WTC11 (cell line): ENCODE results near the gene UGGT1.

Experiments used
- CBFB ChIP-seq: sonication (generic); formaldehyde crosslinking; IDR thresholded peaks from 2 replicates; pipeline ENCODE4 v1.8.1; 2022; ENCODE audit warnings: mild to moderate bottlenecking, low read depth, missing genetic modification reagents
- GRHL2 ChIP-seq: fragments of 250-450 bp; sonication (Bioruptor Pico); IDR thresholded peaks from 2 replicates; pipeline ENCODE4 v1.8.0; 2022; ENCODE audit warnings: mild to moderate bottlenecking, moderate library complexity; ENCODE audit not compliant: insufficient replicate concordance, severe bottlenecking
- KAT7 ChIP-seq: sonication (generic); formaldehyde crosslinking; IDR thresholded peaks from 2 replicates; pipeline ENCODE4 v1.8.1; 2023; ENCODE audit warnings: missing genetic modification reagents, mild to moderate bottlenecking, borderline replicate concordance
- ZNF121 ChIP-seq: sonication (generic); formaldehyde crosslinking; IDR thresholded peaks from 2 replicates; pipeline ENCODE4 v1.8.0; 2023; ENCODE audit warnings: missing genetic modification reagents
- ZNF232 ChIP-seq: sonication (generic); formaldehyde crosslinking; IDR thresholded peaks from 2 replicates; pipeline ENCODE4 v1.8.0; 2022; ENCODE audit warnings: mild to moderate bottlenecking, missing genetic modification reagents
- TF ChIP-seq, protein P1 (sequence below): sonication (generic); formaldehyde crosslinking; IDR thresholded peaks from 2 replicates; pipeline ENCODE4 v1.8.0; 2022; ENCODE audit warnings: mild to moderate bottlenecking, missing genetic modification reagents
- TF ChIP-seq, protein P2 (sequence below): sonication (generic); formaldehyde crosslinking; IDR thresholded peaks from 2 replicates; pipeline ENCODE4 v1.8.1; 2023; ENCODE audit warnings: mild to moderate bottlenecking, missing genetic modification reagents, borderline replicate concordance
- TF ChIP-seq, protein P3 (sequence below): fragments of 200-600 bp; IDR thresholded peaks from 2 replicates; pipeline ENCODE4 v1.8.0; 2022; ENCODE audit warnings: antibody characterized with exemption
- TF ChIP-seq, protein P4 (sequence below): sonication (generic); formaldehyde crosslinking; IDR thresholded peaks from 2 replicates; pipeline ENCODE4 v1.8.0; 2023; ENCODE audit warnings: mild to moderate bottlenecking, missing genetic modification reagents
- TF ChIP-seq, protein P5 (sequence below): sonication (generic); formaldehyde crosslinking; IDR thresholded peaks from 2 replicates; pipeline ENCODE4 v1.8.1; 2022; ENCODE audit warnings: low read depth, missing genetic modification reagents, borderline replicate concordance
- TF ChIP-seq, protein P6 (sequence below): fragments of 250-450 bp; sonication (Bioruptor Pico); IDR thresholded peaks from 2 replicates; pipeline ENCODE4 v1.9.0; 2021; ENCODE audit warnings: mild to moderate bottlenecking
- TF ChIP-seq, protein P7 (sequence below): sonication (generic); formaldehyde crosslinking; IDR thresholded peaks from 2 replicates; pipeline ENCODE4 v1.8.1; 2023; ENCODE audit warnings: mild to moderate bottlenecking, moderate library complexity, missing genetic modification reagents
- TF ChIP-seq, protein P8 (sequence below): sonication (generic); formaldehyde crosslinking; IDR thresholded peaks from 2 replicates; pipeline ENCODE4 v1.8.1; 2022; ENCODE audit warnings: low read depth, mild to moderate bottlenecking, moderate library complexity, missing genetic modification reagents, borderline replicate concordance

DNA sequence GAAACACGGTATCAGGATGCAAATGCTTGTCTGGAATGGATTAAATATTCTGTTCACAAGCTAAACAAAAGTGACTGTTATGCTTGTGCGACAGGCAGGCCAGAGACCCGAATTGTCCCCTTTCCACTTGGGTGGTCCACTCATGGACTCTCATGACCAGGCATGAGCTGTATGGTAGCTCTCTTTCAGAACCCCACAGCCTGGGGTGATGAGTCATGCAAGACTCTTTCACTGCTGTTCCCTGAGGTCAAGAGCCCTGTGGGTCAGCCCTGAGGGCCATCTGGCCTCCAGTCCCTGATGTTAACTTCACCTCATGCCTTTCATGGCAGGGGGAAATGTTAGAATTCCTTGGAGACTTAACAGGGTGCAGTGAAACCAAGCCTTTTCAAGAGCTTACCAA lies 49.4 kb upstream of the UGGT1 start:
- TF ChIP-seq KAT7 (no peak), ZNF232 (no peak), GRHL2 (CRISPR knock-in tag) (no peak), ZNF121 (CRISPR knock-in tag) (no peak), CBFB (CRISPR knock-in tag) (no peak)
- TF ChIP-seq, protein P1, sequence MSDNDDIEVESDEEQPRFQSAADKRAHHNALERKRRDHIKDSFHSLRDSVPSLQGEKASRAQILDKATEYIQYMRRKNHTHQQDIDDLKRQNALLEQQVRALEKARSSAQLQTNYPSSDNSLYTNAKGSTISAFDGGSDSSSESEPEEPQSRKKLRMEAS, result no peak
- TF ChIP-seq, protein P2, sequence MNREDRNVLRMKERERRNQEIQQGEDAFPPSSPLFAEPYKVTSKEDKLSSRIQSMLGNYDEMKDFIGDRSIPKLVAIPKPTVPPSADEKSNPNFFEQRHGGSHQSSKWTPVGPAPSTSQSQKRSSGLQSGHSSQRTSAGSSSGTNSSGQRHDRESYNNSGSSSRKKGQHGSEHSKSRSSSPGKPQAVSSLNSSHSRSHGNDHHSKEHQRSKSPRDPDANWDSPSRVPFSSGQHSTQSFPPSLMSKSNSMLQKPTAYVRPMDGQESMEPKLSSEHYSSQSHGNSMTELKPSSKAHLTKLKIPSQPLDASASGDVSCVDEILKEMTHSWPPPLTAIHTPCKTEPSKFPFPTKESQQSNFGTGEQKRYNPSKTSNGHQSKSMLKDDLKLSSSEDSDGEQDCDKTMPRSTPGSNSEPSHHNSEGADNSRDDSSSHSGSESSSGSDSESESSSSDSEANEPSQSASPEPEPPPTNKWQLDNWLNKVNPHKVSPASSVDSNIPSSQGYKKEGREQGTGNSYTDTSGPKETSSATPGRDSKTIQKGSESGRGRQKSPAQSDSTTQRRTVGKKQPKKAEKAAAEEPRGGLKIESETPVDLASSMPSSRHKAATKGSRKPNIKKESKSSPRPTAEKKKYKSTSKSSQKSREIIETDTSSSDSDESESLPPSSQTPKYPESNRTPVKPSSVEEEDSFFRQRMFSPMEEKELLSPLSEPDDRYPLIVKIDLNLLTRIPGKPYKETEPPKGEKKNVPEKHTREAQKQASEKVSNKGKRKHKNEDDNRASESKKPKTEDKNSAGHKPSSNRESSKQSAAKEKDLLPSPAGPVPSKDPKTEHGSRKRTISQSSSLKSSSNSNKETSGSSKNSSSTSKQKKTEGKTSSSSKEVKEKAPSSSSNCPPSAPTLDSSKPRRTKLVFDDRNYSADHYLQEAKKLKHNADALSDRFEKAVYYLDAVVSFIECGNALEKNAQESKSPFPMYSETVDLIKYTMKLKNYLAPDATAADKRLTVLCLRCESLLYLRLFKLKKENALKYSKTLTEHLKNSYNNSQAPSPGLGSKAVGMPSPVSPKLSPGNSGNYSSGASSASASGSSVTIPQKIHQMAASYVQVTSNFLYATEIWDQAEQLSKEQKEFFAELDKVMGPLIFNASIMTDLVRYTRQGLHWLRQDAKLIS (CRISPR knock-in tag), result no peak
- TF ChIP-seq, protein P3, sequence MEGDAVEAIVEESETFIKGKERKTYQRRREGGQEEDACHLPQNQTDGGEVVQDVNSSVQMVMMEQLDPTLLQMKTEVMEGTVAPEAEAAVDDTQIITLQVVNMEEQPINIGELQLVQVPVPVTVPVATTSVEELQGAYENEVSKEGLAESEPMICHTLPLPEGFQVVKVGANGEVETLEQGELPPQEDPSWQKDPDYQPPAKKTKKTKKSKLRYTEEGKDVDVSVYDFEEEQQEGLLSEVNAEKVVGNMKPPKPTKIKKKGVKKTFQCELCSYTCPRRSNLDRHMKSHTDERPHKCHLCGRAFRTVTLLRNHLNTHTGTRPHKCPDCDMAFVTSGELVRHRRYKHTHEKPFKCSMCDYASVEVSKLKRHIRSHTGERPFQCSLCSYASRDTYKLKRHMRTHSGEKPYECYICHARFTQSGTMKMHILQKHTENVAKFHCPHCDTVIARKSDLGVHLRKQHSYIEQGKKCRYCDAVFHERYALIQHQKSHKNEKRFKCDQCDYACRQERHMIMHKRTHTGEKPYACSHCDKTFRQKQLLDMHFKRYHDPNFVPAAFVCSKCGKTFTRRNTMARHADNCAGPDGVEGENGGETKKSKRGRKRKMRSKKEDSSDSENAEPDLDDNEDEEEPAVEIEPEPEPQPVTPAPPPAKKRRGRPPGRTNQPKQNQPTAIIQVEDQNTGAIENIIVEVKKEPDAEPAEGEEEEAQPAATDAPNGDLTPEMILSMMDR, result no peak
- TF ChIP-seq, protein P4, sequence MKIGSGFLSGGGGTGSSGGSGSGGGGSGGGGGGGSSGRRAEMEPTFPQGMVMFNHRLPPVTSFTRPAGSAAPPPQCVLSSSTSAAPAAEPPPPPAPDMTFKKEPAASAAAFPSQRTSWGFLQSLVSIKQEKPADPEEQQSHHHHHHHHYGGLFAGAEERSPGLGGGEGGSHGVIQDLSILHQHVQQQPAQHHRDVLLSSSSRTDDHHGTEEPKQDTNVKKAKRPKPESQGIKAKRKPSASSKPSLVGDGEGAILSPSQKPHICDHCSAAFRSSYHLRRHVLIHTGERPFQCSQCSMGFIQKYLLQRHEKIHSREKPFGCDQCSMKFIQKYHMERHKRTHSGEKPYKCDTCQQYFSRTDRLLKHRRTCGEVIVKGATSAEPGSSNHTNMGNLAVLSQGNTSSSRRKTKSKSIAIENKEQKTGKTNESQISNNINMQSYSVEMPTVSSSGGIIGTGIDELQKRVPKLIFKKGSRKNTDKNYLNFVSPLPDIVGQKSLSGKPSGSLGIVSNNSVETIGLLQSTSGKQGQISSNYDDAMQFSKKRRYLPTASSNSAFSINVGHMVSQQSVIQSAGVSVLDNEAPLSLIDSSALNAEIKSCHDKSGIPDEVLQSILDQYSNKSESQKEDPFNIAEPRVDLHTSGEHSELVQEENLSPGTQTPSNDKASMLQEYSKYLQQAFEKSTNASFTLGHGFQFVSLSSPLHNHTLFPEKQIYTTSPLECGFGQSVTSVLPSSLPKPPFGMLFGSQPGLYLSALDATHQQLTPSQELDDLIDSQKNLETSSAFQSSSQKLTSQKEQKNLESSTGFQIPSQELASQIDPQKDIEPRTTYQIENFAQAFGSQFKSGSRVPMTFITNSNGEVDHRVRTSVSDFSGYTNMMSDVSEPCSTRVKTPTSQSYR (CRISPR knock-in tag), result no peak
- TF ChIP-seq, protein P5, sequence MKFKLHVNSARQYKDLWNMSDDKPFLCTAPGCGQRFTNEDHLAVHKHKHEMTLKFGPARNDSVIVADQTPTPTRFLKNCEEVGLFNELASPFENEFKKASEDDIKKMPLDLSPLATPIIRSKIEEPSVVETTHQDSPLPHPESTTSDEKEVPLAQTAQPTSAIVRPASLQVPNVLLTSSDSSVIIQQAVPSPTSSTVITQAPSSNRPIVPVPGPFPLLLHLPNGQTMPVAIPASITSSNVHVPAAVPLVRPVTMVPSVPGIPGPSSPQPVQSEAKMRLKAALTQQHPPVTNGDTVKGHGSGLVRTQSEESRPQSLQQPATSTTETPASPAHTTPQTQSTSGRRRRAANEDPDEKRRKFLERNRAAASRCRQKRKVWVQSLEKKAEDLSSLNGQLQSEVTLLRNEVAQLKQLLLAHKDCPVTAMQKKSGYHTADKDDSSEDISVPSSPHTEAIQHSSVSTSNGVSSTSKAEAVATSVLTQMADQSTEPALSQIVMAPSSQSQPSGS (CRISPR knock-in tag), result no peak
- TF ChIP-seq, protein P6, sequence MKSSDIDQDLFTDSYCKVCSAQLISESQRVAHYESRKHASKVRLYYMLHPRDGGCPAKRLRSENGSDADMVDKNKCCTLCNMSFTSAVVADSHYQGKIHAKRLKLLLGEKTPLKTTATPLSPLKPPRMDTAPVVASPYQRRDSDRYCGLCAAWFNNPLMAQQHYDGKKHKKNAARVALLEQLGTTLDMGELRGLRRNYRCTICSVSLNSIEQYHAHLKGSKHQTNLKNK (CRISPR knock-in tag), result no peak
- TF ChIP-seq, protein P7, sequence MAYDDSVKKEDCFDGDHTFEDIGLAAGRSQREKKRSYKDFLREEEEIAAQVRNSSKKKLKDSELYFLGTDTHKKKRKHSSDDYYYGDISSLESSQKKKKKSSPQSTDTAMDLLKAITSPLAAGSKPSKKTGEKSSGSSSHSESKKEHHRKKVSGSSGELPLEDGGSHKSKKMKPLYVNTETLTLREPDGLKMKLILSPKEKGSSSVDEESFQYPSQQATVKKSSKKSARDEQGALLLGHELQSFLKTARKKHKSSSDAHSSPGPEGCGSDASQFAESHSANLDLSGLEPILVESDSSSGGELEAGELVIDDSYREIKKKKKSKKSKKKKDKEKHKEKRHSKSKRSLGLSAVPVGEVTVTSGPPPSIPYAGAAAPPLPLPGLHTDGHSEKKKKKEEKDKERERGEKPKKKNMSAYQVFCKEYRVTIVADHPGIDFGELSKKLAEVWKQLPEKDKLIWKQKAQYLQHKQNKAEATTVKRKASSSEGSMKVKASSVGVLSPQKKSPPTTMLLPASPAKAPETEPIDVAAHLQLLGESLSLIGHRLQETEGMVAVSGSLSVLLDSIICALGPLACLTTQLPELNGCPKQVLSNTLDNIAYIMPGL, result no peak
- TF ChIP-seq, protein P8, sequence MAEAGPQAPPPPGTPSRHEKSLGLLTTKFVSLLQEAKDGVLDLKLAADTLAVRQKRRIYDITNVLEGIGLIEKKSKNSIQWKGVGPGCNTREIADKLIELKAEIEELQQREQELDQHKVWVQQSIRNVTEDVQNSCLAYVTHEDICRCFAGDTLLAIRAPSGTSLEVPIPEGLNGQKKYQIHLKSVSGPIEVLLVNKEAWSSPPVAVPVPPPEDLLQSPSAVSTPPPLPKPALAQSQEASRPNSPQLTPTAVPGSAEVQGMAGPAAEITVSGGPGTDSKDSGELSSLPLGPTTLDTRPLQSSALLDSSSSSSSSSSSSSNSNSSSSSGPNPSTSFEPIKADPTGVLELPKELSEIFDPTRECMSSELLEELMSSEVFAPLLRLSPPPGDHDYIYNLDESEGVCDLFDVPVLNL (CRISPR knock-in tag), result no peak
